ENCODE data around the gene MED31.
"Not testable (repeated sequence)": the region's sequence is repeated elsewhere in the genome, so short reads cannot be mapped to it uniquely, and the experiment has no call there.

MED31 gene

GRCh38 chr17:6696906-6697305 is 45.5 kb upstream of the MED31 start:
- Histone ChIP-seq H4K12ac (ENCODE audit: low read depth, low read length) (no peak overlapping the region), H3K9me3 (ENCODE audit: insufficient read depth, low read depth, low read length) (no peaks in the 10 kb centered on the region), H3K23ac (ENCODE audit: low read length) (no peak overlapping the region), H3K27me3 (ENCODE audit: insufficient read depth, low read length) (no peaks in the 10 kb centered on the region), H3K27ac (ENCODE audit: low read depth, low read length) (no peak overlapping the region), H3K79me2 (ENCODE audit: control insufficient read depth, insufficient read depth, low read length, poor library complexity) (no peaks in the 10 kb centered on the region), H4K91ac (ENCODE audit: low read depth, low read length) (no peak overlapping the region), H3K4me3 (ENCODE audit: low read depth, low read length) (no peak overlapping the region), H2AFZ (ENCODE audit: insufficient read depth, low read length, poor library complexity) (no peak overlapping the region), H3K4me1 (ENCODE audit: control insufficient read depth in 1 of 2, insufficient read depth in 2 of 2, low read length in 2 of 2) (peaks cover 11 to 12% of the 10 kb centered on the region in 2 experiments), H3K4ac (ENCODE audit: low read depth, low read length) (no peak overlapping the region), H3K36me3 (ENCODE audit: control insufficient read depth in 1 of 2, insufficient read depth in 2 of 2, low read length in 2 of 2) (no peaks in the 10 kb centered on the region), H3K18ac (ENCODE audit: low read length) (no peak overlapping the region), H2AK5ac (ENCODE audit: low read length) (no peak overlapping the region), H3K79me1 (ENCODE audit: low read length) (peaks cover 2% of the 10 kb centered on the region), H2BK12ac (ENCODE audit: low read length) (no peak overlapping the region), H2BK5ac (ENCODE audit: low read depth, low read length, poor library complexity) (no peak overlapping the region), H2BK120ac (ENCODE audit: insufficient read depth, low read length, poor library complexity) (no peak overlapping the region), H3K4me2 (ENCODE audit: low read length) (no peak overlapping the region), H3K14ac (ENCODE audit: low read length) (no peak overlapping the region), H3K9ac (ENCODE audit: low read length) (no peak overlapping the region), H4K8ac (ENCODE audit: low read depth, low read length) (no peak overlapping the region)
- no CpG with 5 or more reads among the region's 5 CpGs for WGBS (ENCODE audit: extremely low coverage, insufficient coverage, insufficient read length)
- no peak for DNase-seq

DNA sequence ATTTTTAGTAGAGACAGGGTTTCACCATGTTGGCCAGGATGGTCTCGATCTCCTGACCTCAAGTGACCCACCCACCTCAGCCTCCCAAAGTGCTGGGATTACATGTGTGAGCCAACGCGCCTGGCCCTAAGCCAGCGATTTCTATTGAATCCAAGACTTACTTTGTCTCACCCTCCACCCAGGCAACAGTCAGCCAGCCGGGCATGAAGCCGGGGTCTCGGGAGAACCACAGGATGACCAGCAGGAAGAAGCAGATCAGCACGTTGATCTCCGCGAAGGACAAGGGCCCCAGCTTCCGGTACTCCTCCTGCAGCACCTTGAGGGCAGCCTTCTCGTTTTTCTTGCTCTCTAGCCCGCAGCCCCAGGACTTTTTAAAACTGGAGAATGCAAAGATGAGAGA is 44.2 kb upstream of the MED31 start:
- no peaks in the 10 kb centered on the region for H3K36me3 ChIP-seq (ENCODE audit: control insufficient read depth in 1 of 2, insufficient read depth in 2 of 2, low read length in 2 of 2)
- no peak overlapping the region for H2BK5ac ChIP-seq (ENCODE audit: low read depth, low read length, poor library complexity)
- H3K27me3 ChIP-seq (ENCODE audit: insufficient read depth, low read length): no peaks in the 10 kb centered on the region
- H3K4me1 ChIP-seq (ENCODE audit: control insufficient read depth in 1 of 2, insufficient read depth in 2 of 2, low read length in 2 of 2): peaks cover 3 to 4% of the 10 kb centered on the region in 2 experiments
- peaks cover 2% of the 10 kb centered on the region for H3K79me1 ChIP-seq (ENCODE audit: low read length)
- no peak overlapping the region for H4K91ac ChIP-seq (ENCODE audit: low read depth, low read length)
- no peak overlapping the region for H3K9ac ChIP-seq (ENCODE audit: low read length)
- no peak overlapping the region for H4K12ac ChIP-seq (ENCODE audit: low read depth, low read length)
- no peak overlapping the region for H2AFZ ChIP-seq (ENCODE audit: insufficient read depth, low read length, poor library complexity)
- H3K14ac ChIP-seq (ENCODE audit: low read length): no peak overlapping the region
- no peaks in the 10 kb centered on the region for H3K79me2 ChIP-seq (ENCODE audit: control insufficient read depth, insufficient read depth, low read length, poor library complexity)
- no peak overlapping the region for H2AK5ac ChIP-seq (ENCODE audit: low read length)
- no peak overlapping the region for H2BK120ac ChIP-seq (ENCODE audit: insufficient read depth, low read length, poor library complexity)
- no peak overlapping the region for H3K23ac ChIP-seq (ENCODE audit: low read length)
- no peak overlapping the region for H2BK12ac ChIP-seq (ENCODE audit: low read length)
- no peak overlapping the region for H4K8ac ChIP-seq (ENCODE audit: low read depth, low read length)
- H3K4me2 ChIP-seq (ENCODE audit: low read length): no peak overlapping the region
- no peak overlapping the region for H3K4me3 ChIP-seq (ENCODE audit: low read depth, low read length)
- H3K4ac ChIP-seq (ENCODE audit: low read depth, low read length): no peak overlapping the region
- no peak overlapping the region for H3K27ac ChIP-seq (ENCODE audit: low read depth, low read length)
- no peak overlapping the region for H3K18ac ChIP-seq (ENCODE audit: low read length)
- H3K9me3 ChIP-seq (ENCODE audit: insufficient read depth, low read depth, low read length): no peaks in the 10 kb centered on the region
- no CpG with 5 or more reads among the region's 13 CpGs for WGBS (ENCODE audit: extremely low coverage, insufficient coverage, insufficient read length)
- no peak for DNase-seq

DNA sequence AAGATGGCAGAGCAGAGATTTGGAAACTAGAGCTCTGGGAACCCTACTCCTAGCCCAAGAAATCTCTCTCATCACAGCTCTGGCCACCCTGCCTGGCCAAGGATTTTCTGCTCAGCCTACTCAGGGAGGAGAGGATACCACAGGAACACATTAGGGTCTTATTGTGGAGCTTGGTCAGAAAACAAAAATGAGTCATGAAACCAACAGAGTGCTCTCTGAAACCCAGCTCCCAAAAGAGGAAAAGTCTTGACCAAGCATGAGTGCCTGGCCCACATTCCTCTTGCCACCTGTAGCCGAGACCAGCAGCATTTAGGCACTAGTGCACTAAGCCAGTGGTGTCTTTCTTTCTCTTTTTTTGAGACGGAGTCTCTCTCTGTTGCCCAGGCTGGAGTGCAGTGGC is 43.6 kb upstream of the MED31 start:
- DNase-seq: no peak
- H3K4ac ChIP-seq (ENCODE audit: low read depth, low read length): no peak overlapping the region
- H3K36me3 ChIP-seq (ENCODE audit: control insufficient read depth in 1 of 2, insufficient read depth in 2 of 2, low read length in 2 of 2): no peaks in the 10 kb centered on the region
- H4K12ac ChIP-seq (ENCODE audit: low read depth, low read length): no peak overlapping the region
- H3K23ac ChIP-seq (ENCODE audit: low read length): no peak overlapping the region
- no peak overlapping the region for H2BK5ac ChIP-seq (ENCODE audit: low read depth, low read length, poor library complexity)
- no peak overlapping the region for H2BK120ac ChIP-seq (ENCODE audit: insufficient read depth, low read length, poor library complexity)
- H3K4me3 ChIP-seq (ENCODE audit: low read depth, low read length): no peak overlapping the region
- H3K18ac ChIP-seq (ENCODE audit: low read length): no peak overlapping the region
- no peak overlapping the region for H3K4me2 ChIP-seq (ENCODE audit: low read length)
- H4K8ac ChIP-seq (ENCODE audit: low read depth, low read length): no peak overlapping the region
- H3K14ac ChIP-seq (ENCODE audit: low read length): no peak overlapping the region
- no peak overlapping the region for H2BK12ac ChIP-seq (ENCODE audit: low read length)
- no peak overlapping the region for H3K9ac ChIP-seq (ENCODE audit: low read length)
- no peak overlapping the region for H2AK5ac ChIP-seq (ENCODE audit: low read length)
- no peak overlapping the region for H2AFZ ChIP-seq (ENCODE audit: insufficient read depth, low read length, poor library complexity)
- no peak overlapping the region for H4K91ac ChIP-seq (ENCODE audit: low read depth, low read length)
- no peak overlapping the region for H3K27ac ChIP-seq (ENCODE audit: low read depth, low read length)
- no CpG with 5 or more reads among the region's 2 CpGs for WGBS (ENCODE audit: extremely low coverage, insufficient coverage, insufficient read length)
- H3K79me2 ChIP-seq (ENCODE audit: control insufficient read depth, insufficient read depth, low read length, poor library complexity): no peaks in the 10 kb centered on the region
- no peaks in the 10 kb centered on the region for H3K9me3 ChIP-seq (ENCODE audit: insufficient read depth, low read depth, low read length)
- no peaks in the 10 kb centered on the region for H3K4me1 ChIP-seq (ENCODE audit: control insufficient read depth in 1 of 2, insufficient read depth in 2 of 2, low read length in 2 of 2)
- no peaks in the 10 kb centered on the region for H3K27me3 ChIP-seq (ENCODE audit: insufficient read depth, low read length)
- H3K79me1 ChIP-seq (ENCODE audit: low read length): no peaks in the 10 kb centered on the region

- not testable (repeated sequence) for H4K12ac ChIP-seq (ENCODE audit: low read depth, low read length); H3K4me1 ChIP-seq (ENCODE audit: control insufficient read depth in 1 of 2, insufficient read depth in 2 of 2, low read length in 2 of 2)
- WGBS (ENCODE audit: extremely low coverage, insufficient coverage, insufficient read length): no CpG with 5 or more reads among the region's 6 CpGs
Measured at GRCh38 chr17:6691958-6692357, 40.6 kb upstream of the MED31 start.

More at GRCh38 chr17:6691958-6692357, 40.6 kb upstream of the MED31 start:
- not testable (repeated sequence) for H3K79me1 ChIP-seq (ENCODE audit: low read length); H2BK12ac ChIP-seq (ENCODE audit: low read length); H3K23ac ChIP-seq (ENCODE audit: low read length); H4K91ac ChIP-seq (ENCODE audit: low read depth, low read length); H2BK120ac ChIP-seq (ENCODE audit: insufficient read depth, low read length, poor library complexity); H2AFZ ChIP-seq (ENCODE audit: insufficient read depth, low read length, poor library complexity); H3K18ac ChIP-seq (ENCODE audit: low read length); H4K8ac ChIP-seq (ENCODE audit: low read depth, low read length); H2BK5ac ChIP-seq (ENCODE audit: low read depth, low read length, poor library complexity); H3K4ac ChIP-seq (ENCODE audit: low read depth, low read length); H3K36me3 ChIP-seq (ENCODE audit: control insufficient read depth in 1 of 2, insufficient read depth in 2 of 2, low read length in 2 of 2); H3K27me3 ChIP-seq (ENCODE audit: insufficient read depth, low read length); DNase-seq; H3K4me3 ChIP-seq (ENCODE audit: low read depth, low read length); H3K9me3 ChIP-seq (ENCODE audit: insufficient read depth, low read depth, low read length); H3K9ac ChIP-seq (ENCODE audit: low read length); H3K4me2 ChIP-seq (ENCODE audit: low read length); H2AK5ac ChIP-seq (ENCODE audit: low read length); H3K14ac ChIP-seq (ENCODE audit: low read length); H3K79me2 ChIP-seq (ENCODE audit: control insufficient read depth, insufficient read depth, low read length, poor library complexity); H3K27ac ChIP-seq (ENCODE audit: low read depth, low read length)

Data from trophoblast cell (in vitro differentiated cells and primary cell).